A549 (cell line): ENCODE measurements around the gene IRF2BPL. TPM values are rescaled to one million over a fixed set of nuclear protein-coding genes. Genes with fewer than 3 reads are reported as not detected.

Source experiments
- ATAC-seq, 2 experiments: fragments of 200-7000 bp in 1 of 2; fragments of >200 bp in 1 of 2; cut with Nextera tagmentation in 1 of 2; cut with Tn5 transposase in 1 of 2; 3 replicates each; pipeline versions ENCODE4 v1.8.0 to v1.9.1; 2018 to 2020; ENCODE audit warnings: mild to moderate bottlenecking in 1 of 2, moderate library complexity in 1 of 2
- CTCF ChIA-PET: fragments of 300-600 bp; sonication (Branson Sonifier 250); formaldehyde crosslinking; extraction: SDS; loops from one replicate; lab custom pipeline; 2021; ENCODE audit warnings: antibody characterized with exemption, inconsistent platforms; lab: Yijun Ruan, JAX
- POLR2A ChIA-PET: fragments of 350-600 bp; formaldehyde crosslinking; extraction: SDS; loops from one replicate; lab custom pipeline; 2021; ENCODE audit warnings: antibody characterized with exemption, inconsistent platforms; lab: Yijun Ruan, JAX
- DNase-seq, 2 experiments: peaks; one replicate each; pipeline versions ENCODE4 v3.0.0 to v3.0.0-alpha.2; 2011 to 2016; ENCODE audit warnings: low read depth in 1 of 2, low spot score in 1 of 2
- FAIRE-seq: peaks from 2 replicates; lab custom pipeline; 2011; peaks lifted over from hg19 to GRCh38; lab: Jason Lieb, UNC
- H3K27ac ChIP-seq, 2 experiments: fragments of >200 bp; sonication (Bioruptor Twin); formaldehyde crosslinking; 3 replicates each; pipeline ENCODE4 v1.5.1; 2016 to 2017
- H3K4me1 ChIP-seq: fragments of >200 bp; sonication (Bioruptor Twin); formaldehyde crosslinking; 3 replicates; pipeline ENCODE4 v1.6.1; 2016
- H3K4me2 ChIP-seq: fragments of >200 bp; sonication (Bioruptor Twin); formaldehyde crosslinking; 3 replicates; pipeline ENCODE4 v1.6.1; 2016
- H3K4me3 ChIP-seq: fragments of >200 bp; sonication (Bioruptor Twin); formaldehyde crosslinking; 3 replicates; pipeline ENCODE4 v1.5.1; 2016
- H3K9me3 ChIP-seq: fragments of >200 bp; sonication (Bioruptor Twin); formaldehyde crosslinking; 3 replicates; pipeline ENCODE4 v1.6.1; 2016
- ATOH8 ChIP-seq: fragments of 250-450 bp; sonication (Bioruptor Pico); IDR thresholded peaks from 2 replicates; pipeline ENCODE4 v1.5.0; 2020; ENCODE audit warnings: low read depth, mild to moderate bottlenecking, moderate library complexity
- BCL3 ChIP-seq: fragments of >200 bp; sonication (Bioruptor Twin); formaldehyde crosslinking; IDR thresholded peaks from 3 replicates; pipeline ENCODE4 v1.6.1; 2016
- CBX8 ChIP-seq: fragments of 200-600 bp; sonication (generic); IDR thresholded peaks from 2 replicates; pipeline ENCODE4 v1.6.1; 2016
- CTCF ChIP-seq: fragments of >200 bp; sonication (Bioruptor Twin); formaldehyde crosslinking; IDR thresholded peaks from 3 replicates; pipeline ENCODE4 v1.5.1; 2016
- FOSB ChIP-seq: fragments of 250-450 bp; sonication (Bioruptor Pico); IDR thresholded peaks from 2 replicates; pipeline ENCODE4 v1.5.0; 2020; ENCODE audit warnings: mild to moderate bottlenecking, moderate library complexity
- HDAC2 ChIP-seq: fragments of 200-600 bp; sonication (generic); IDR thresholded peaks from 2 replicates; pipeline ENCODE4 v1.6.1; 2016
- HES2 ChIP-seq: fragments of >200 bp; sonication (Bioruptor Twin); formaldehyde crosslinking; IDR thresholded peaks from 2 replicates; pipeline ENCODE4 v1.6.1; 2016
- HEYL ChIP-seq: fragments of 250-450 bp; sonication (Bioruptor Pico); IDR thresholded peaks from 2 replicates; pipeline ENCODE4 v1.8.0; 2021; ENCODE audit warnings: mild to moderate bottlenecking, moderate library complexity
- HMGXB4 ChIP-seq: fragments of 250-450 bp; sonication (Bioruptor Pico); IDR thresholded peaks from 2 replicates; pipeline ENCODE4 v1.5.0; 2021; ENCODE audit warnings: mild to moderate bottlenecking, moderate library complexity, borderline replicate concordance
- HOXA7 ChIP-seq: fragments of 250-450 bp; sonication (Bioruptor Pico); IDR thresholded peaks from 2 replicates; pipeline ENCODE4 v1.5.0; 2020; ENCODE audit warnings: mild to moderate bottlenecking, moderate library complexity
- KDM1A ChIP-seq: fragments of 200-600 bp; sonication (generic); IDR thresholded peaks from 2 replicates; pipeline ENCODE4 v1.6.1; 2016; ENCODE audit warnings: low read depth, mild to moderate bottlenecking
- NR3C1 ChIP-seq: fragments of >200 bp; sonication (Bioruptor Twin); formaldehyde crosslinking; IDR thresholded peaks from 3 replicates; pipeline ENCODE4 v1.6.1; 2017
- POLR2AphosphoS2 ChIP-seq: conservative IDR thresholded peaks from 2 replicates; pipeline ENCODE4 v1.6.1; 2012; ENCODE audit warnings: low read length, improper control_type of control experiment, inconsistent platforms
- RAD21 ChIP-seq, 2 experiments: fragments of >200 bp in 1 of 2; sonication (Bioruptor Twin) in 1 of 2; formaldehyde crosslinking in 1 of 2; IDR thresholded peaks in 1 of 2; conservative IDR thresholded peaks in 1 of 2; 2 replicates in 1 of 2; 3 replicates in 1 of 2; pipeline ENCODE4 v1.6.1; 2012 to 2018; ENCODE audit warnings: inconsistent platforms in 1 of 2
- RARB ChIP-seq: fragments of 250-450 bp; sonication (Bioruptor Pico); IDR thresholded peaks from 2 replicates; pipeline ENCODE4 v1.8.0; 2021; ENCODE audit warnings: mild to moderate bottlenecking, moderate library complexity
- RCOR1 ChIP-seq: fragments of 150-350 bp; IDR thresholded peaks from 2 replicates; pipeline ENCODE4 v1.6.1; 2014; ENCODE audit warnings: antibody characterized with exemption, low read length, low read depth
- RNF2 ChIP-seq: fragments of 200-600 bp; sonication (generic); IDR thresholded peaks from 2 replicates; pipeline ENCODE4 v1.6.1; 2016; ENCODE audit warnings: low read depth, mild to moderate bottlenecking, antibody characterized with exemption, moderate library complexity, borderline replicate concordance
- SREBF2 ChIP-seq: fragments of 450-650 bp; IDR thresholded peaks from 2 replicates; pipeline ENCODE4 v1.6.1; 2014; ENCODE audit warnings: mild to moderate bottlenecking, moderate library complexity
- TP53 ChIP-seq: fragments of 250-450 bp; sonication (Bioruptor Pico); IDR thresholded peaks from 2 replicates; pipeline ENCODE4 v1.5.0; 2021; ENCODE audit warnings: mild to moderate bottlenecking, moderate library complexity
- USF2 ChIP-seq: fragments of 450-650 bp; IDR thresholded peaks from 2 replicates; pipeline ENCODE4 v1.6.1; 2014; ENCODE audit warnings: antibody characterized with exemption
- ZC3H11A ChIP-seq: fragments of 450-650 bp; IDR thresholded peaks from 2 replicates; pipeline ENCODE4 v1.6.1; 2014; ENCODE audit warnings: antibody characterized with exemption, mild to moderate bottlenecking
- ZFP36 ChIP-seq: fragments of 450-650 bp; IDR thresholded peaks from 2 replicates; pipeline ENCODE4 v1.6.1; 2014; ENCODE audit warnings: borderline replicate concordance; ENCODE audit not compliant: partially characterized antibody
- ZSCAN20 ChIP-seq: fragments of 250-450 bp; sonication (Bioruptor Pico); IDR thresholded peaks from 2 replicates; pipeline ENCODE4 v1.8.0; 2022; ENCODE audit warnings: mild to moderate bottlenecking, moderate library complexity
- WGBS: methylation state at CpG from one replicate; pipeline ENCODE4 v1.1.6; 2017; ENCODE audit errors: missing lambda C conversion rate; 5-methylcytosine and 5-hydroxymethylcytosine counted together
- polyA plus RNA-seq, 4 experiments: library from polyadenylated mRNA; depleted of rRNA in 3 of 4; stranded (reverse); fragments of >200 nt; fragmentation: RNase III in 1 of 4; extraction: RNeasy Plus Mini Kit Qiagen cat#74134 plus additional on column Dnase treatment in 1 of 4; gene quantifications; 2 replicates in 3 of 4; 3 replicates in 1 of 4; pipeline ENCODE4 v1.2.3, GENCODE V29; 2011 to 2017

IRF2BPL gene
- polyA plus RNA-seq, 2 of the 4 experiments (the other 2 are of a cell fraction): 18.1 to 28.3 TPM

- POLR2A ChIA-PET: interaction anchor here (0.7 to 3.4 kb wide), 9 partner anchors 8 to 135 kb away, joined by 3 to 54 read pairs (median 6); partner anchors contain the start of gene IRF2BPL
- Histone ChIP-seq H3K4me2 (peak overlapping the region; percentile 84), H3K4me3 (peak overlapping the region; percentile 36), H3K4me1 (peaks cover 86% of the 10 kb centered on the region), H3K9me3 (no peaks in the 10 kb centered on the region), H3K27ac (peak overlapping the region; percentile 90 to 99)
- CTCF ChIA-PET: interaction anchor here (0.6 to 13.6 kb wide), 11 partner anchors 10 to 163 kb away, joined by 3 to 182 read pairs (median 5); no protein-coding TSS in a partner anchor
- FAIRE-seq (no peak), ATAC-seq (peak; percentile 2 to 20; a peak in 5 of 6 replicates), DNase-seq (no peak)
- 24% methylated on average over 10 of the region's 10 CpGs for WGBS
- TF ChIP-seq RNF2: no peak
- no peak for TF ChIP-seq RAD21 (conservative IDR thresholded peaks at IDR 0.05 in 1 of 2, IDR thresholded peaks at IDR 0.05 in 1 of 2)
- no peak for TF ChIP-seq TP53 (CRISPR knock-in tag)
- TF ChIP-seq NR3C1: no peak
- TF ChIP-seq HEYL: no peak
- no peak for TF ChIP-seq CTCF
- no peak for TF ChIP-seq USF2
- no peak for TF ChIP-seq RCOR1
- no peak for TF ChIP-seq BCL3
- no peak for TF ChIP-seq ZC3H11A
- TF ChIP-seq KDM1A: no peak
- TF ChIP-seq RARB (CRISPR knock-in tag): no peak
- TF ChIP-seq HES2: no peak
- no peak for TF ChIP-seq FOSB (CRISPR knock-in tag)
- TF ChIP-seq SREBF2: no peak
Observed at GRCh38 chr14:77039285-77040058, 11.0 kb upstream of the IRF2BPL start.

- no peak for FAIRE-seq
- 77% methylated on average over 18 of the region's 21 CpGs for WGBS
- POLR2A ChIA-PET: interaction anchor here (3.4 kb wide), 1 partner anchor 10 kb away, joined by 54 read pairs; the partner anchor contains the start of gene IRF2BPL
- CTCF ChIA-PET: interaction anchor here (0.7 to 28.2 kb wide), 7 partner anchors 10 to 162 kb away, joined by 3 to 481 read pairs (median 16); partner anchors contain the start of gene IRF2BPL
- TF ChIP-seq ZSCAN20: no peak
- TF ChIP-seq POLR2AphosphoS2: no peak
- TF ChIP-seq ATOH8: no peak
- no peak for TF ChIP-seq ZFP36
- TF ChIP-seq CBX8: no peak
- TF ChIP-seq HOXA7: no peak
- TF ChIP-seq HMGXB4 (CRISPR knock-in tag): no peak
- TF ChIP-seq HEYL: no peak
- TF ChIP-seq HDAC2: no peak
- TF ChIP-seq, all 56 proteins: peak for 0
- no peak overlapping the region for H3K4me3 ChIP-seq
- peak overlapping the region; percentile 84 for H3K4me2 ChIP-seq
- peak overlapping the region; percentile 90 to 99 for H3K27ac ChIP-seq
- H3K4me1 ChIP-seq: peaks cover 74% of the 10 kb centered on the region
- DNase-seq (no peak), ATAC-seq (no peak)
- no peaks in the 10 kb centered on the region for H3K9me3 ChIP-seq
Observed at GRCh38 chr14:77037938-77038568, 9.5 kb upstream of the IRF2BPL start.
